Measurements from ENCODE around the gene INTS3. TPM values are rescaled to one million over a fixed set of nuclear protein-coding genes. Genes with fewer than 3 reads are reported as not detected.

Gene INTS3
- polyA plus RNA-seq, 1 donor from 2014 or later, result 29.9 TPM

- TF ChIP-seq POLR2AphosphoS5 (IDR thresholded peaks at IDR 0.05), result peak; percentile 97
- TF ChIP-seq EP300 (conservative IDR thresholded peaks at IDR 0.05; ENCODE audit: poor library complexity, severe bottlenecking), result peak; percentile 67
- TF ChIP-seq MXI1 (conservative IDR thresholded peaks at IDR 0.05; ENCODE audit: poor library complexity, severe bottlenecking), result peak; percentile 85
- TF ChIP-seq TAF1 (IDR thresholded peaks at IDR 0.05; ENCODE audit: low read depth), result peak; percentile 55
- no peak for TF ChIP-seq REST (IDR thresholded peaks at IDR 0.05; ENCODE audit: borderline replicate concordance)
- peak; percentile 59 for TF ChIP-seq SMC3 (conservative IDR thresholded peaks at IDR 0.05; ENCODE audit: poor library complexity)
- peak; percentile 47 for TF ChIP-seq RAD21 (conservative IDR thresholded peaks at IDR 0.05)
- TF ChIP-seq, protein P1, sequence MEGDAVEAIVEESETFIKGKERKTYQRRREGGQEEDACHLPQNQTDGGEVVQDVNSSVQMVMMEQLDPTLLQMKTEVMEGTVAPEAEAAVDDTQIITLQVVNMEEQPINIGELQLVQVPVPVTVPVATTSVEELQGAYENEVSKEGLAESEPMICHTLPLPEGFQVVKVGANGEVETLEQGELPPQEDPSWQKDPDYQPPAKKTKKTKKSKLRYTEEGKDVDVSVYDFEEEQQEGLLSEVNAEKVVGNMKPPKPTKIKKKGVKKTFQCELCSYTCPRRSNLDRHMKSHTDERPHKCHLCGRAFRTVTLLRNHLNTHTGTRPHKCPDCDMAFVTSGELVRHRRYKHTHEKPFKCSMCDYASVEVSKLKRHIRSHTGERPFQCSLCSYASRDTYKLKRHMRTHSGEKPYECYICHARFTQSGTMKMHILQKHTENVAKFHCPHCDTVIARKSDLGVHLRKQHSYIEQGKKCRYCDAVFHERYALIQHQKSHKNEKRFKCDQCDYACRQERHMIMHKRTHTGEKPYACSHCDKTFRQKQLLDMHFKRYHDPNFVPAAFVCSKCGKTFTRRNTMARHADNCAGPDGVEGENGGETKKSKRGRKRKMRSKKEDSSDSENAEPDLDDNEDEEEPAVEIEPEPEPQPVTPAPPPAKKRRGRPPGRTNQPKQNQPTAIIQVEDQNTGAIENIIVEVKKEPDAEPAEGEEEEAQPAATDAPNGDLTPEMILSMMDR (IDR thresholded peaks at IDR 0.05; ENCODE audit: poor library complexity, severe bottlenecking), result peak; percentile 53
- no peak for TF ChIP-seq EZH2 (IDR thresholded peaks at IDR 0.05; ENCODE audit: borderline replicate concordance, insufficient read depth, low read length, poor library complexity, severe bottlenecking)
- Histone ChIP-seq H3K79me2 (replicated peaks; ENCODE audit: insufficient read depth, low read length) (no peaks in the 10 kb centered on the region), H3K27me3 (ENCODE audit: insufficient read depth, low read depth, low read length) (no peaks in the 10 kb centered on the region), H3K27ac (ENCODE audit: low read length) (peak overlapping the region; percentile 94), H3K9ac (ENCODE audit: low read length) (peak overlapping the region; percentile 91), H3K36me3 (ENCODE audit: insufficient read depth, low read length) (no peaks in the 10 kb centered on the region), H3K4me2 (ENCODE audit: low read length) (peak overlapping the region; percentile 82), H3K4me3 (ENCODE audit: low read length) (peak overlapping the region; percentile 78), H2AFZ (ENCODE audit: low read depth, low read length) (peak overlapping the region; percentile 81), H3K9me3 (ENCODE audit: low read length) (no peaks in the 10 kb centered on the region), H3K9me2 (ENCODE audit: insufficient read depth, low read length) (no peaks in the 10 kb centered on the region), H3F3A (ENCODE audit: insufficient read depth, low read length, poor library complexity, severe bottlenecking) (no peaks in the 10 kb centered on the region), H4K20me1 (ENCODE audit: insufficient read depth) (no peaks in the 10 kb centered on the region)
Measured at GRCh38 chr1:153783233-153784190, 55.7 kb downstream of the INTS3 start.

- Histone ChIP-seq H3K4me3 (ENCODE audit: low read length) (no peak overlapping the region), H3K9ac (ENCODE audit: low read length) (no peak overlapping the region), H3K27me3 (ENCODE audit: insufficient read depth, low read depth, low read length) (no peaks in the 10 kb centered on the region), H3K9me3 (ENCODE audit: low read length) (no peaks in the 10 kb centered on the region), H3F3A (ENCODE audit: insufficient read depth, low read length, poor library complexity, severe bottlenecking) (no peaks in the 10 kb centered on the region), H3K9me2 (ENCODE audit: insufficient read depth, low read length) (no peaks in the 10 kb centered on the region), H3K79me2 (replicated peaks; ENCODE audit: insufficient read depth, low read length) (no peaks in the 10 kb centered on the region), H2AFZ (ENCODE audit: low read depth, low read length) (no peak overlapping the region), H3K4me2 (ENCODE audit: low read length) (no peak overlapping the region), H4K20me1 (ENCODE audit: insufficient read depth) (no peaks in the 10 kb centered on the region), H3K27ac (ENCODE audit: low read length) (no peak overlapping the region), H3K36me3 (ENCODE audit: insufficient read depth, low read length) (no peaks in the 10 kb centered on the region)
- TF ChIP-seq EZH2 (IDR thresholded peaks at IDR 0.05; ENCODE audit: borderline replicate concordance, insufficient read depth, low read length, poor library complexity, severe bottlenecking) (no peak), SMC3 (conservative IDR thresholded peaks at IDR 0.05; ENCODE audit: poor library complexity) (no peak), POLR2AphosphoS5 (IDR thresholded peaks at IDR 0.05) (no peak), MXI1 (conservative IDR thresholded peaks at IDR 0.05; ENCODE audit: poor library complexity, severe bottlenecking) (no peak), EP300 (conservative IDR thresholded peaks at IDR 0.05; ENCODE audit: poor library complexity, severe bottlenecking) (no peak), RAD21 (conservative IDR thresholded peaks at IDR 0.05) (no peak), REST (IDR thresholded peaks at IDR 0.05; ENCODE audit: borderline replicate concordance) (no peak), TAF1 (IDR thresholded peaks at IDR 0.05; ENCODE audit: low read depth) (no peak)
- TF ChIP-seq, protein P1 (IDR thresholded peaks at IDR 0.05; ENCODE audit: poor library complexity, severe bottlenecking), result no peak
Measured at GRCh38 chr1:153786038-153786790, 58.4 kb downstream of the INTS3 start.
